Activated T-cell treated with anti-CD3 and anti-CD28 coated beads, Interleukin-2, amount 50 U/mL, for 4 hours (primary cell): ENCODE results near the gene ETV3L. TPM values are rescaled to one million over a fixed set of nuclear protein-coding genes. Genes with fewer than 3 reads are reported as not detected.

Experiments used
- ATAC-seq, 2 donors: fragments of 200-7000 bp; cut with Tn5 transposase; one replicate each; pipeline ENCODE4 v1.10.0; 2021
- DNase-seq: peaks from one replicate; pipeline ENCODE4 v3.0.0-alpha.2; 2020
- H3K27me3 Mint-ChIP-seq: one replicate; pipeline ENCODE4 v1.8.0; 2021; ENCODE audit warnings: low read depth, mixed read lengths
- H3K36me3 Mint-ChIP-seq: one replicate; pipeline ENCODE4 v1.8.0; 2022; ENCODE audit warnings: mixed read lengths; ENCODE audit not compliant: insufficient read depth
- H3K4me1 Mint-ChIP-seq: one replicate; pipeline ENCODE4 v1.8.0; 2021; ENCODE audit warnings: low read depth, mixed read lengths
- H3K4me3 Mint-ChIP-seq: one replicate; pipeline ENCODE4 v1.8.0; 2021; ENCODE audit warnings: mild to moderate bottlenecking, moderate library complexity, mixed read lengths
- H3K9me3 Mint-ChIP-seq: one replicate; pipeline ENCODE4 v1.8.0; 2021; ENCODE audit warnings: mixed read lengths
- total RNA-seq, 3 donors: library from RNA; stranded (reverse); gene quantifications; one replicate each; pipeline ENCODE4 v1.2.1, GENCODE V29; 2021

The ETV3L gene
- total RNA-seq, 3 donors from 2014 or later = not detected

GRCh38 chr1:157115429-157115838 lies 15.8 kb upstream of the ETV3L start:
- DNase-seq (no peak), ATAC-seq (no peak)
- Mint-ChIP-seq H3K9me3 (no peaks in the 10 kb centered on the region), H3K27me3 (peaks cover 7% of the 10 kb centered on the region), H3K4me1 (peaks cover 8% of the 10 kb centered on the region), H3K4me3 (no peak overlapping the region), H3K36me3 (peaks cover 3% of the 10 kb centered on the region)

GRCh38 chr1:157114183-157115121 lies 14.8 kb upstream of the ETV3L start:
- Mint-ChIP-seq H3K36me3 (no peaks in the 10 kb centered on the region), H3K4me3 (no peak overlapping the region), H3K27me3 (peaks cover 7% of the 10 kb centered on the region), H3K4me1 (peaks cover 8% of the 10 kb centered on the region), H3K9me3 (no peaks in the 10 kb centered on the region)
- ATAC-seq = no peak
- no peak for DNase-seq

- ATAC-seq (no peak), DNase-seq (no peak)
- peaks cover 8% of the 10 kb centered on the region for H3K4me1 Mint-ChIP-seq
- no peaks in the 10 kb centered on the region for H3K9me3 Mint-ChIP-seq
- peaks cover 13% of the 10 kb centered on the region for H3K27me3 Mint-ChIP-seq
- H3K4me3 Mint-ChIP-seq = no peak overlapping the region
- H3K36me3 Mint-ChIP-seq = no peaks in the 10 kb centered on the region
These were observed 14.0 kb upstream of the ETV3L start for GRCh38 chr1:157113631-157114030.

- ATAC-seq = no peak
These were observed 13.5 kb upstream of the ETV3L start for GRCh38 chr1:157113106-157113505.

GRCh38 chr1:157112186-157112867 lies 12.7 kb upstream of the ETV3L start:
- H3K4me1 Mint-ChIP-seq = peaks cover 4% of the 10 kb centered on the region
- ATAC-seq = no peak
- H3K36me3 Mint-ChIP-seq = no peaks in the 10 kb centered on the region
- peaks cover 25% of the 10 kb centered on the region for H3K27me3 Mint-ChIP-seq
- no peak for DNase-seq
- H3K9me3 Mint-ChIP-seq = no peaks in the 10 kb centered on the region
- H3K4me3 Mint-ChIP-seq = no peak overlapping the region

More at GRCh38 chr1:157113106-157113505, 13.5 kb upstream of the ETV3L start:
- Mint-ChIP-seq H3K4me1 (peaks cover 8% of the 10 kb centered on the region), H3K9me3 (no peaks in the 10 kb centered on the region), H3K27me3 (peaks cover 17% of the 10 kb centered on the region), H3K36me3 (no peaks in the 10 kb centered on the region), H3K4me3 (no peak overlapping the region)
- no peak for DNase-seq

- no peak overlapping the region for H3K4me3 Mint-ChIP-seq
- no peaks in the 10 kb centered on the region for H3K36me3 Mint-ChIP-seq
- no peaks in the 10 kb centered on the region for H3K4me1 Mint-ChIP-seq
- no peaks in the 10 kb centered on the region for H3K9me3 Mint-ChIP-seq
- ATAC-seq (no peak), DNase-seq (no peak)
- H3K27me3 Mint-ChIP-seq = peaks cover 31% of the 10 kb centered on the region
These were observed 12.0 kb upstream of the ETV3L start for GRCh38 chr1:157111396-157112165.

GRCh38 chr1:157110686-157111085 lies 11.1 kb upstream of the ETV3L start:
- Mint-ChIP-seq H3K27me3 (peaks cover 35% of the 10 kb centered on the region), H3K9me3 (no peaks in the 10 kb centered on the region), H3K4me3 (no peak overlapping the region), H3K4me1 (no peaks in the 10 kb centered on the region), H3K36me3 (no peaks in the 10 kb centered on the region)
- ATAC-seq (no peak), DNase-seq (no peak)

- no peaks in the 10 kb centered on the region for H3K36me3 Mint-ChIP-seq
- H3K4me3 Mint-ChIP-seq = no peak overlapping the region
- H3K4me1 Mint-ChIP-seq = no peaks in the 10 kb centered on the region
- H3K27me3 Mint-ChIP-seq = peaks cover 38% of the 10 kb centered on the region
- no peak for DNase-seq
- ATAC-seq = no peak
- no peaks in the 10 kb centered on the region for H3K9me3 Mint-ChIP-seq
These were observed 10.4 kb upstream of the ETV3L start for GRCh38 chr1:157110003-157110402.

- Mint-ChIP-seq H3K9me3 (no peaks in the 10 kb centered on the region), H3K4me1 (peaks cover 2% of the 10 kb centered on the region), H3K4me3 (no peak overlapping the region), H3K36me3 (no peaks in the 10 kb centered on the region), H3K27me3 (peaks cover 38% of the 10 kb centered on the region)
- no peak for DNase-seq
- ATAC-seq = no peak
These were observed 8.8 kb upstream of the ETV3L start for GRCh38 chr1:157108448-157108847.

- no peaks in the 10 kb centered on the region for H3K9me3 Mint-ChIP-seq
- H3K27me3 Mint-ChIP-seq = peaks cover 38% of the 10 kb centered on the region
- H3K36me3 Mint-ChIP-seq = no peaks in the 10 kb centered on the region
- H3K4me3 Mint-ChIP-seq = no peak overlapping the region
- no peak for ATAC-seq
- no peak for DNase-seq
- H3K4me1 Mint-ChIP-seq = peaks cover 2% of the 10 kb centered on the region
These were observed 8.1 kb upstream of the ETV3L start for GRCh38 chr1:157107702-157108101.

GRCh38 chr1:157106813-157107189 lies 7.2 kb upstream of the ETV3L start:
- Mint-ChIP-seq H3K4me3 (no peak overlapping the region), H3K9me3 (no peaks in the 10 kb centered on the region), H3K27me3 (peaks cover 35% of the 10 kb centered on the region), H3K36me3 (no peaks in the 10 kb centered on the region), H3K4me1 (peaks cover 2% of the 10 kb centered on the region)
- DNase-seq (no peak), ATAC-seq (no peak)

- peak; percentile 50 to 57 for ATAC-seq
- no peak for DNase-seq
- H3K36me3 Mint-ChIP-seq = no peaks in the 10 kb centered on the region
- H3K9me3 Mint-ChIP-seq = no peaks in the 10 kb centered on the region
- H3K4me1 Mint-ChIP-seq = peaks cover 2% of the 10 kb centered on the region
- peaks cover 34% of the 10 kb centered on the region for H3K27me3 Mint-ChIP-seq
- no peak overlapping the region for H3K4me3 Mint-ChIP-seq
These were observed 6.6 kb upstream of the ETV3L start for GRCh38 chr1:157105988-157106812.

GRCh38 chr1:157105298-157105987 lies 5.8 kb upstream of the ETV3L start:
- no peak for ATAC-seq
- H3K4me3 Mint-ChIP-seq = no peak overlapping the region
- H3K36me3 Mint-ChIP-seq = no peaks in the 10 kb centered on the region
- H3K9me3 Mint-ChIP-seq = no peaks in the 10 kb centered on the region
- peaks cover 2% of the 10 kb centered on the region for H3K4me1 Mint-ChIP-seq
- DNase-seq = no peak
- H3K27me3 Mint-ChIP-seq = peaks cover 30% of the 10 kb centered on the region
